Measurements from ENCODE around the gene NAALADL2.

DNA sequence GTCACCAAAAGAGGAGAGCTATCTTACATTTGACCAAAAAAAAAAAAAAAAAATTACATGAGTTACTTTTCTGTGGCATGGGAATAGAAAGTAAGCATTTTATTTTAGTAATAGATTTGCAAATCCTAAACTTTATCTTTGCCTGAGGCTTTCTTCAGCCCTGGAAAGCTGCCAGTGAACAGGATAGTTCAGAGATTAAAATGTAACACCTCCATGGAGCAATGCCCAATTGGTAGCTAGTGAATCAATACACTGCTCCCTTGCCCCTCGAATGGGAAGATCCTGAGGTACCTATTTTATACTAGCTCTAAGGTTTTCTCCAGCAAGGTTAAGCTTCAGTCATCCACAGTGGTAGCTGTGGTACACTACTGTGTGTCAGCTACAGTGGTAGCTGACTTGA, 867.1 kb downstream of the NAALADL2 start:
- TF ChIP-seq, protein P1, sequence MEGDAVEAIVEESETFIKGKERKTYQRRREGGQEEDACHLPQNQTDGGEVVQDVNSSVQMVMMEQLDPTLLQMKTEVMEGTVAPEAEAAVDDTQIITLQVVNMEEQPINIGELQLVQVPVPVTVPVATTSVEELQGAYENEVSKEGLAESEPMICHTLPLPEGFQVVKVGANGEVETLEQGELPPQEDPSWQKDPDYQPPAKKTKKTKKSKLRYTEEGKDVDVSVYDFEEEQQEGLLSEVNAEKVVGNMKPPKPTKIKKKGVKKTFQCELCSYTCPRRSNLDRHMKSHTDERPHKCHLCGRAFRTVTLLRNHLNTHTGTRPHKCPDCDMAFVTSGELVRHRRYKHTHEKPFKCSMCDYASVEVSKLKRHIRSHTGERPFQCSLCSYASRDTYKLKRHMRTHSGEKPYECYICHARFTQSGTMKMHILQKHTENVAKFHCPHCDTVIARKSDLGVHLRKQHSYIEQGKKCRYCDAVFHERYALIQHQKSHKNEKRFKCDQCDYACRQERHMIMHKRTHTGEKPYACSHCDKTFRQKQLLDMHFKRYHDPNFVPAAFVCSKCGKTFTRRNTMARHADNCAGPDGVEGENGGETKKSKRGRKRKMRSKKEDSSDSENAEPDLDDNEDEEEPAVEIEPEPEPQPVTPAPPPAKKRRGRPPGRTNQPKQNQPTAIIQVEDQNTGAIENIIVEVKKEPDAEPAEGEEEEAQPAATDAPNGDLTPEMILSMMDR (conservative IDR thresholded peaks at IDR 0.05 in 1 of 2, IDR thresholded peaks at IDR 0.05 in 1 of 2; ENCODE audit: low read depth in 1 of 2, low read length in 2 of 2), result no peak
- TF ChIP-seq EZH2 (IDR thresholded peaks at IDR 0.05; ENCODE audit: low read length, missing control alignments), result no peak
